GM21423 (cell line): ENCODE measurements around the gene PDIK1L.

Source experiments
- ATAC-seq: cut with Tn5 transposase; IDR thresholded peaks from one replicate; pipeline ENCODE4 v1.9.1; 2021; ENCODE audit warnings: mild to moderate bottlenecking, moderate library complexity; ENCODE audit not compliant: unreplicated experiment

PDIK1L gene

DNA sequence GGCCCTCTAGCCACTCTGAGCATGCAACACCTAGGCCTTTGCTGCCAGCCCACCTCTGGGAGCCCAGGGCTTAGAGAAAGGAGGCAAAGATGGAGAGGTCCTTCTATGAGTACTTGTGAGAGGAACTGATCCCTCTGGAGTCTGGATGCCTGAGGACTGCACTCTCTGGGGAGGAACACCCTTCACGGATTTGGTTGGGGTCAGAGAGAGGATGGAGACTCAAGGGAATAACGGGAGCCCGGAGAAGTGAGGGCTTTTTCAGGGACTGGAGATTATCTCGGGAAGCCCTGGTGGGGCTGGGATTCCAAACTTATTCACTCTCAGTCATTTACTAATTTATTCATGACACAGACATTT, 57.6 kb downstream of the PDIK1L start:
- no peak for ATAC-seq

DNA sequence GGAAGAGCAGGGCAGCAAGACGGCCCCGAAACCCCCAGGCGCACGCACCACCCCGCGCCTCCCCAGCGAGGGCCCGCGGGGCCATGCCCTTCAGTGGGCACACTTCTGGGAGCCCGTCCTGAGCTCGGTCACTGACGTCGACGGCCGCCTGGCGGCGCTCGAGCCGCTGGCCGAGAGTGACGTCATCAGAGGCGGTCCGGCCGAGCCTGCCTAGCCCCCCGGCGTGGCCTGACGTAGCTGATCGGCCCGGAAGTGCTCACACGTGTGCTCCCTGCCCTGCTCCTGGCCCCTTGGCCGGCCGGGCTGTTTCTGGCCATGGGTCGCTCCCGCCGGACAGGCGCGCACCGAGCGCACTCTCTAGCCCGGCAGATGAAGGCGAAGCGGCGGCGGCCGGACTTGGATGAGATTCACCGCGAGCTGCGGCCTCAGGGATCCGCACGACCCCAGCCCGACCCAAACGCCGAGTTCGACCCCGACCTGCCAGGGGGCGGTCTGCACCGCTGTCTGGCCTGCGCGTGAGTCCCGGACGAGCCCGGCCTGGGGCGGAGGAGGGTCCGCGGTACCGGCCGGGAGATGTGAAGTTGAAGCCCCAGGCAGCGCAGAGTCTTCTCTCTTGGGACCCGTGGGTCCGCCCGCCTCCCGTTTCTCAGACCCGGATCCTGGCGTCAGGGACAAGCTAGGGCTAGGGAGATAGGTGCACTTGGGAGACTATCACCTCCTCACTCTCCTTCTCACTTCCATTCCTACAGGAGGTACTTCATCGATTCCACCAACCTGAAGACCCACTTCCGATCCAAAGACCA, 58.2 kb downstream of the PDIK1L start, which contains the start of gene ZNF593:
ZNF593 (plus strand) TSS at position 240 of the 803 bp plus-strand sequence; CDS start at position 316, 76 bp downstream.
- ATAC-seq: peak; percentile 91

DNA sequence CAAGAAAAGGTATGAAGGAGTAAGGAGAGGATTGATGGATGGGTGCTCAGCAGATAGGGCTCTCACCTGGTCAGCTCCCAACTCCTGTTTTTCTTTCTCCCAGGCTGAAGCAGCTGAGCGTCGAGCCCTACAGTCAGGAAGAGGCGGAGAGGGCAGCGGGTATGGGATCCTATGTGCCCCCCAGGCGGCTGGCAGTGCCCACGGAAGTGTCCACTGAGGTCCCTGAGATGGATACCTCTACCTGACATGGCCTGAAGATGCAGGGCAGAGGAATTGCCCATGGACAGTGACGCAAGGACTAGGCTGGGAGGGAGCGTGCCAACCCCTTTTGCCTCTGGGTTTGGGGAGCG, 58.8 kb downstream of the PDIK1L start:
- ATAC-seq: no peak

DNA sequence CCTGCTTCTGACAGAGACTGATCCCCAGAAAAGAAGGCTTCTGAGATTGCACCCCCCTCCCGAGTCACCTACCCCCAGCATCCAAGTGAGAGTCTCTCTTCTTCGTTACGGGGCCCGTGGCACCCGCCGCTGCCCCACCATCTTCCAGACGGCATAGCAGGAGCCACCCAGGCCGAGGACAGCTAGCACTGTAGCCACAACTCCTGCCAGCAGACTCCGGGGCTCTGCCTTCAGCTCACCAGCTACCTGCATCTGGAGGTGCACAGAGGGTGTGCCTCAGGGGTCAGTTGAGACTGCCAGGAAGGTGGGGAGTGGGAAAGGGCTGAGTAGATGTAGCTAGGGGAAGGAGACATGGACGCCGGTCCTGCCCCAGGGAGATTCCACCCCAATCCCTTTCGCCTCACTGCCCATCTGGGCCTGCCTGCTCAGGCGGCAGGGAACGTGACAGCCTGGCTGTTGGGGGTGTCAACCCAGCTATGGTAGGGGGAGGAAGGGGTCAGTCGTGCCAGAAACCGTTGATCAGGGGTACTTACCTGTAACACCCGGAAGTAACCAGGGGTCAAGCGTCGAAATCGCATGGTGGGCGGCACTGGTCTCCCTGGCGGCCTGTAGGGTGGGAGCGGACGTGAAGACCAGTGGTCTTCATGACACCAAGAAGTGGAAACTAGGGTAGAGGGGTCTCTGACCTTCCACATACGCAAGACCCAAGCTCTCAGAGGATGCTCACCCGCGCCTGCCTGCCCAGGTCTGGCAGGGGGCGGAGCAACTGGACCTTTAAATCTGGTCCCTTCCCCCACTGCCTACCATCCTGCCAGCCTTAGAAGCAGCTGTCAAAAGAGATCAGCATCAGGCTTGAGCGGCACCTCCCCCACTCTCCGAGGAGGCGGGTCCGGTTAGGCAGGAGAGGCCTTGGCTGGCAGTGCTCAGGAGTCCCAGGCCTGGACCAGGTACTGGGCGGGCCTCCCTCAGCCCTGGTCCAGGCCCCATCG, 59.8 kb downstream of the PDIK1L start, which contains the start of gene ZNF593OS:
ZNF593OS (minus strand) TSS at position 749 of the 989 bp plus-strand sequence; CDS start at position 578, 171 bp downstream.
- no peak for ATAC-seq
